VCaP (cell line): ENCODE results near the gene MROH2A.

Source experiments
- H3K27ac ChIP-seq: fragments of 450-650 bp; 2 replicates; pipeline ENCODE4 v1.5.1; 2017
- CTCF ChIP-seq: fragments of 450-650 bp; conservative IDR thresholded peaks from 2 replicates; pipeline ENCODE4 v1.5.1; 2017; ENCODE audit warnings: mild to moderate bottlenecking, moderate library complexity

Gene MROH2A

GRCh38 chr2:233791151-233791882, 13.2 kb downstream of the MROH2A start:
- TF ChIP-seq CTCF = no peak
- H3K27ac ChIP-seq = no peak overlapping the region

DNA sequence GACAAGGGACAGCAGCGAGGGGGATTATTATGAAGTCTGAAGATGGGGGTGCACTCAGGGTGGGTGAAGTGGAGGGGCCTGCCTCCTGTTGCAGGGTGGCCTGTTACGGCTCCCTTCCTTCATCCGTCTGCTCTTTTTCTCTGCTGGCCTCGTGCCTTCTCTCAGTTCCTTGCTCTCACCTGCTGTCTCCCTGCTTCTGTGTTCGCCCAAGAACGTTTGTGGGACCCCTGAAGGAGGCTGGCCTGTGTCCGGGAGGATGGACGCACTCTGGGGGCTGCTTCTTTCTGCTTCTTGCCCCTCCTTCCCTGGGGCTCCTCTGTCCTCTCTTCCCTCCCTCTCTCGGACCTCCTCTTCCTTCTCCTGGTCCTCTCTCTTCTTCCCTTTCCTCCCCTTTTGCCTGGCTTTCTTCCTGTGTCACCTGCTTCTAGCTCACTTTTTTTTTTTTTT, 13.8 kb downstream of the MROH2A start:
- no peak overlapping the region for H3K27ac ChIP-seq
- TF ChIP-seq CTCF = no peak

GRCh38 chr2:233792720-233793119, 14.6 kb downstream of the MROH2A start:
- no peak for TF ChIP-seq CTCF
- no peak overlapping the region for H3K27ac ChIP-seq

DNA sequence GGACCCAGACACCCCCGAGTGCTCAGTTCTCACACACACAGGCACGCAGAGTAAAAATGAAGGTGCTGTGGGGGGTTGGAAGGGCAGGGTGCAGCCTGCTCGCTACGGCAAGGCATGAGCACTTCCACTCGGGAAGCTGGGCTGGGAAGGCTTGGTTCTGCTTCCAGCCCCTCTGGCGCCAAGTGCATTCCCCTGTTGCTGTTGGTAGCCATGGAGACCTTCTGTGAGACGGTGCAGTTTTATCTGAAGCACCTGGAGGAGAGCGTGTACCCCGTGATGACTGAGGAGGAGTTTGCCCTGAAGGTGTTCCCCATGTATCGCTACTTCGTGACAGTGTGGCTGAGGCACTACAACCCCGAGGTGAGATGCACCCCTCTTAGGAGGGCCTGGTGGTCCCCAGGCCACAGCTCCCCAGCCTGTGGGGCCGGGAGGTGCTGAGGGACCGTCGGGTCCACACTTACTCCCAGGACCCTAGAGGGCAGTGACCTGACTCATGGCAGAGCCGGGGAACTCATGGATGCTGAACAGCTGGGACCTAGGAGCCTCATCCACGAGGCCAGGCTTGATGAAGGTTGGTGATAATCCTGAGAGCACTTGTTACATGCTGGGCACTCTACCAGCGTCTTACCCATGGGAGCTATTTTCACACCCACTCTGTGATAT, 15.5 kb downstream of the MROH2A start:
- H3K27ac ChIP-seq = no peak overlapping the region
- no peak for TF ChIP-seq CTCF

DNA sequence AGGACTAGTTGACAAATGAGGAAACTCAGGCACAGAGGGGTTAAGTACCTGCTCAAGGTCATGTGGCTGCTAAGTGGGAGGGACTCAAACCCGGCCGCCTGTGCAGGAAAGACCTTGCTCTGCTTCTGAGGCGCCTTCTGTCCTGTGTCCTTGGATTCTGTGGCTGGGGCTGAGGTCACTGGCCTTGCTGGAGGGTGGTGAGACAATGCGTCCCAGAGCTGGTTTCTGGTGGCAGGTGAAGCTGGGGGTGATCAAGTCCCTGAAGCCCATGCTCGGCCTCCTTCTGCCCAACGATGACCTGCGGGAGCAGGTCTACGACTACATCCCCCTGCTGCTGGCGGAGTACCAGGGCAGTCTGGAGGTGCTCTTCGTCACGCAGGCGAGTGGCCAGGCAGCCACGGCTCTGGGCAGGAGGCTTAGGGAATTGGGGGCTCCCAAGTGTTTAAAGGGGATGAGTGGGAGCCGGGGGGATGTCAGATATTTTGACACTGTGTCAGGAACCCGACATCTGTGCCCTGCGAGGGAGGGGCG, 16.1 kb downstream of the MROH2A start:
- no peak overlapping the region for H3K27ac ChIP-seq
- no peak for TF ChIP-seq CTCF

DNA sequence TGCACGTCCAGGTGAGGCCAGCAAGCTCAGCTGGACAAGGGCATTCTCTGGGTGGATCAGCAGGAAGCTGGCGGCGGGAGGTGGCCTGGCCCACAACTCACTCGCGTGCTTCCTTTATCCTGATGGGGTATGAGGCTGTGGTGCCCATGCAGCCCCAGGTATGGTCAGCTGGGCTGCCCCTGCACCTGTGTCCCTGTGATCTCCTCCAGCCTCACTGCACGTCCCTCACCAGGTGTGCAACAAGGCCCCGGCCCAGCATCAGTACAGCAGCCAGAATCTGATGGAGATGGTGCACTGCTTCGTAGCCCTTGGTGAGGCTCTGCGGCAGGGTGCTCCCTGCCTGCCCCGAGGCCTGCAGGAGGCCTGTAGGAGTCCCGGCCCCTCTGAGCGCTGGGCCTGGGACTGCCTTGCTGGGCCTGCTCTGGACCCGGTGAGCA, 17.6 kb downstream of the MROH2A start:
- TF ChIP-seq CTCF = no peak
- no peak overlapping the region for H3K27ac ChIP-seq

GRCh38 chr2:233796254-233796653, 18.1 kb downstream of the MROH2A start:
- no peak for TF ChIP-seq CTCF
- no peak overlapping the region for H3K27ac ChIP-seq
